Kidney epithelial cell (primary cell): ENCODE measurements around the gene DUOXA2. TPM values are rescaled to one million over a fixed set of nuclear protein-coding genes. Genes with fewer than 3 reads are reported as not detected.
A peak's percentile ranks its signal among the peaks of the same experiment; 100 is the strongest.
"Not testable (repeated sequence)": the region's sequence is repeated elsewhere in the genome, so short reads cannot be mapped to it uniquely, and the experiment has no call there.

ENCODE experiments used
- DNase-seq: peaks from one replicate; pipeline ENCODE4 v3.0.0-alpha.2; 2010; ENCODE audit warnings: low read depth
- H3K27me3 ChIP-seq: 2 replicates; pipeline ENCODE4 v1.6.0; 2011; ENCODE audit warnings: low read length; ENCODE audit not compliant: control insufficient read depth, insufficient read depth
- H3K36me3 ChIP-seq: 2 replicates; pipeline ENCODE4 v1.5.1; 2011; ENCODE audit warnings: low read length; ENCODE audit not compliant: control insufficient read depth, insufficient read depth
- H3K4me3 ChIP-seq: 2 replicates; pipeline ENCODE4 v1.5.1; 2011; ENCODE audit warnings: low read depth, mild to moderate bottlenecking, control low read depth, low read length
- CTCF ChIP-seq: IDR thresholded peaks from 2 replicates; pipeline ENCODE4 v1.5.1; 2011; ENCODE audit warnings: mild to moderate bottlenecking, moderate library complexity, low read length, control low read depth, inconsistent platforms; ENCODE audit not compliant: insufficient read depth, poor library complexity, severe bottlenecking
- total RNA-seq: library from RNA; depleted of rRNA; stranded (reverse); fragments of >200 nt; gene quantifications from 2 replicates; pipeline ENCODE4 v1.2.3, GENCODE V29; 2015

The DUOXA2 gene
- total RNA-seq, 1 donor from 2014 or later: not detected

DNA sequence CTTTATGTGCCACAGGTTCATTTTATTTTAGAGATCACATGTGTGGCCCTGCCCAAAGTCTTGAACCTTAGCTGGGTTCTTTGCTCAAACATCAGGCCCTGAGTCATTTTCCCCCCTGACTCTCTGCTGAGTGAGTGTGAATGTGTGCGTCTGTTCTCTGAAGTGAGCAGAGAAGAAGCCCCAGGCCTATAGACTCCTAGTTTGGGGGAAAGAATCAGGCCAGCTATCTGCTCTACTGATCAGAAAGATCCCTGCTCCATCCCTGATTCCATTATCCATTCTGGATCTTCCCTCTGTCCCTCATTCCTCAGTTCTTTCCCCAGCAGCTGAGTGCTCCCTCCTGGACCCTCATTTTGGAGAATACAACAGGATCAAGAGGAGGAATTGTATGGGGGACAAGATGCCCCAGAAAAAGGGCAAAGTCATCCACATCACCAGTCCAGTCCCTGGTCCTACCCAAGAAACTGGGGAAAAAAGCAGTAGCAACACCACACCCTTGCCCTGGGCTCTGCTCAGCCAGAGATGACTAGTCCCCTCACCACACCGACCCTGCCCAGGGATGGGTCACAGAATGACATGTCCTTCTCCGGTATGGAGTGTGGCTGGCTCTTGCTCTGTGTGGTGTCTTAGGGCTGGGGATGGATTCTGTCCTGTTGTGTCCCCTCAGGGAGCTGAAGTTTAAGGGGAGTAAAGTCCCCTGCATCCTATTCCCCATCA, 18.9 kb downstream of the DUOXA2 start:
- no peak for DNase-seq
- TF ChIP-seq CTCF: no peak
- no peak overlapping the region for H3K4me3 ChIP-seq
- H3K27me3 ChIP-seq: peaks cover 72% of the 10 kb centered on the region
- no peaks in the 10 kb centered on the region for H3K36me3 ChIP-seq

DNA sequence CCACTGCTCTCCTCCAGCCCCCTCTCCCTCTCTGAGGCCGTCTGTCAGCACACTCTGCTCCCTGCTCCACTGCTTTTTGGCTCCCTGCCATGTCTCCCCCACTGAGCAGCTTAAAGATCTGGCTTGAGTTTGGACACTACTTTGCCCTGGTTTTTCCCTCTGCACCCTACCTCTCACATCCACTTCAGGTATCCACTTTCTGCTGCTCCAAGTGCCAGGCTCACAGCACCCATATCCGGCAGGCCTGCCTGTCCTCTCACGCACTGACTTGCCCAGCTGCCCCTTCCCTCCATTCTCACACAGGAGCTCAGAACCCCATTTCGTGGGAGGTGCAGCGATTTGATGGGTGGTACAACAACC, 19.4 kb downstream of the DUOXA2 start:
- H3K36me3 ChIP-seq: no peaks in the 10 kb centered on the region
- H3K4me3 ChIP-seq: no peak overlapping the region
- DNase-seq: no peak
- peaks cover 69% of the 10 kb centered on the region for H3K27me3 ChIP-seq
- TF ChIP-seq CTCF: no peak

DNA sequence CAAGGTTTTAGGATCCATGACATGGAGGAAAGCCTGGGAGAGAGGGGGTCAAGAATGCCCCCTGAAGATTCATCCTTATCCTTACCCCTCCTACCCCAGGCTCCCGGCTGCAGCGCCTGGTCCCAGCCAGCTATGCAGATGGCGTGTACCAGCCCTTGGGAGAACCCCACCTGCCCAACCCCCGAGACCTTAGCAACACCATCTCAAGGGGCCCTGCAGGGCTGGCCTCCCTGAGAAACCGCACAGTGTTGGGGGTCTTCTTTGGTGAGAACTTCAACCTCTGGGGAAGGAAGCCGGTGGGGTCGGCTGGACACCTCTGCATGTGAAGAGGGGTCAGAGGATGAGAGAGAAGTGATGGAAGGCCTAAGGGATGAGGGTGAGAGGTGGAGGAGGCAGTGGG, 19.9 kb downstream of the DUOXA2 start:
- no peak for DNase-seq
- Histone ChIP-seq H3K4me3 (no peak overlapping the region), H3K36me3 (no peaks in the 10 kb centered on the region), H3K27me3 (peaks cover 64% of the 10 kb centered on the region)
- TF ChIP-seq CTCF: no peak

DNA sequence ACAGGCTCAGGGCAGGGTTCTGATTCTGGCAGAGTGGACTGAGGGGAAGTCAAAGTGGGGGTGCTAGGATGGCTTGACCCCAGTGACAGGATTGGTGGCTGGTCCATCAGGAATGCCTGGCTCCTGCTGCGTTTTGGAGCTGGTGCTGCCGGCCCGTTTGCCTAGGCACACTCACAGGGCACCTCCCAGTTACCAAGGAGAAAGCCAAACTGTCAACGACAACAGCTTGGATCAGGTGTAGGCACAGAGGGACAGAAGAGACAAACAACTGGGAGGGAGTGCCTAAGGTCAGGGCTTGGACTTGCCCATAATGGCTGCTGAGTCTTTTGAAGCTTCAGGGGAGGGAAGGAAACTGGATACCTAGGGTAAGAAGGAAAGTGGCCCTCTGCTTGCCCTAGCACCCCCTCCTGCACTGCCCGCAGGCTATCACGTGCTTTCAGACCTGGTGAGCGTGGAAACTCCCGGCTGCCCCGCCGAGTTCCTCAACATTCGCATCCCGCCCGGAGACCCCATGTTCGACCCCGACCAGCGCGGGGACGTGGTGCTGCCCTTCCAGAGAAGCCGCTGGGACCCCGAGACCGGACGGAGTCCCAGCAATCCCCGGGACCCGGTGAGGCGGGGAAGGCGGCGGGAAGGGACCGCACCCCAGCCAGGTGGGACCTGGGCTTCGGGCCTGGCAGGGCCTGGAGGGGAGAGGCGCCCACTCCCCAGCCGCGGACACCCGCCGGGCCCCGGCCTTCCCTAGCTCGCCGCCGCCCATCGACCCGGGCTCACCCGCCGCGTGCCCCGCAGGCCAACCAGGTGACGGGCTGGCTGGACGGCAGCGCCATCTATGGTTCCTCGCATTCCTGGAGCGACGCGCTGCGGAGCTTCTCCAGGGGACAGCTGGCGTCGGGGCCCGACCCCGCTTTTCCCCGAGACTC, 20.8 kb downstream of the DUOXA2 start:
- no peaks in the 10 kb centered on the region for H3K36me3 ChIP-seq
- DNase-seq: no peak
- H3K4me3 ChIP-seq: no peak overlapping the region
- H3K27me3 ChIP-seq: peaks cover 55% of the 10 kb centered on the region
- peak; percentile 26 for TF ChIP-seq CTCF

DNA sequence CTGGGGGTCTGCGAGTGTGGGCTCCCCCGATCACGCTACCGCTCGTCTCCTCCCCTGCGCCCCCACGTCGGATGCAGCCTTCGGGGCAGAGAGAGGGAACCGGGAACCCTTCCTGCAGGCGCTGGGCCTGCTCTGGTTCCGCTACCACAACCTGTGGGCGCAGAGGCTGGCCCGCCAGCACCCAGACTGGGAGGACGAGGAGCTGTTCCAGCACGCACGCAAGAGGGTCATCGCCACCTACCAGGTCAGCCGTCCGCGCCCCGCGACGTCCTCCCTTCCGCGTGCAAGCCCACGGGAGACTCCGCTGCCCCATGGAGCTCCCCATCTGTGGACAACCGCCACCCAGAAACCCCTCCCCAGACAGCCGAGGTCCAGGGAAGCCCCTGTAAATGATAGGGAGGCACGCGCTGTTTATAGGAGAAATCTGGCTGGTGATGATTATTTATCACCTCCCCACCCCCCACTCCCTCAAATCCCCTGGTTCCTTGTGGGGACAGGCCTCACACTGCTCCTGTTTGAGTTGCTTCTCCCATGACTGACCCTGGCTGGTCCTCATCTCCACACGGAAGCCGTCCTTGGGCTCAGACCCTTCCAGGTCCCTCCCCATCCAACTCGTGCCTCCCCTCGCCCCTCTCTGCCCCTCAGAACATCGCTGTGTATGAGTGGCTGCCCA, 21.7 kb downstream of the DUOXA2 start:
- not testable (repeated sequence) for H3K4me3 ChIP-seq, DNase-seq, H3K36me3 ChIP-seq
- H3K27me3 ChIP-seq: peaks cover 46% of the 10 kb centered on the region

DNA sequence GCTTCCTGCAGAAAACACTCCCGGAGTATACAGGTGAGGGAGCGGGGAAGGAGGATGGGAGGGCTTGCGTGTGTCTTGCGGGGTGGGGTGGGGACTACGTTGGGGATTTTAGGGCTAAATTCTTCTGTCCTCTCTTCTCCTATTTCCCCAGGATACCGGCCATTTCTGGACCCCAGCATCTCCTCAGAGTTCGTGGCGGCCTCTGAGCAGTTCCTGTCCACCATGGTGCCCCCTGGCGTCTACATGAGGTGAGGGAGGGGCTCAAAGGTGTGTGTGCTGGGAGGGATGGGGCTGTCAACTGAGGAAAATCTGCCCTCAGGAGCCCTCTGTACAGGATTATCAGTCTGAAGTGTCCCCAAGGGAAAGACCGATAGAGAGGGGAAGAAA, 22.2 kb downstream of the DUOXA2 start:
- Histone ChIP-seq H3K27me3 (peaks cover 42% of the 10 kb centered on the region), H3K4me3 (no peak overlapping the region), H3K36me3 (no peaks in the 10 kb centered on the region)
- DNase-seq: no peak
- TF ChIP-seq CTCF: peak; percentile 54
